Stimulated activated CD4-positive, alpha-beta T cell treated with anti-CD3 and anti-CD28 coated beads, Interleukin-4, amount 100 ng/mL, for 1 hour (primary cell): Measurements from ENCODE around the gene SLC41A3.
"Not testable (repeated sequence)": the region's sequence is repeated elsewhere in the genome, so short reads cannot be mapped to it uniquely, and the experiment has no call there.

Experiments
- DNase-seq: peaks from one replicate; pipeline ENCODE4 v3.0.0-alpha.2; 2020

Gene SLC41A3

GRCh38 chr3:126051234-126051633 lies 32.7 kb downstream of the SLC41A3 start:
- no peak for DNase-seq

GRCh38 chr3:126050626-126051025 lies 33.3 kb downstream of the SLC41A3 start:
- no peak for DNase-seq

- no peak for DNase-seq
Measured at GRCh38 chr3:126050050-126050392, 33.9 kb downstream of the SLC41A3 start.

- no peak for DNase-seq
Measured at GRCh38 chr3:126049289-126050049, 34.5 kb downstream of the SLC41A3 start.

- no peak for DNase-seq
Measured at GRCh38 chr3:126040386-126040785, 43.5 kb downstream of the SLC41A3 start.

GRCh38 chr3:126039870-126040269 lies 44.1 kb downstream of the SLC41A3 start:
- no peak for DNase-seq

GRCh38 chr3:126038791-126039190 lies 45.1 kb downstream of the SLC41A3 start:
- DNase-seq = not testable (repeated sequence)

- no peak for DNase-seq
Measured at GRCh38 chr3:126036056-126036549, 47.8 kb downstream of the SLC41A3 start.

GRCh38 chr3:126035362-126036050 lies 48.4 kb downstream of the SLC41A3 start:
- no peak for DNase-seq

GRCh38 chr3:126034481-126035361 lies 49.2 kb downstream of the SLC41A3 start:
- DNase-seq = no peak

GRCh38 chr3:126033765-126034164 lies 50.2 kb downstream of the SLC41A3 start:
- no peak for DNase-seq

- no peak for DNase-seq
Measured at GRCh38 chr3:126033051-126033745, 50.7 kb downstream of the SLC41A3 start.

GRCh38 chr3:126031981-126032471 lies 51.9 kb downstream of the SLC41A3 start:
- no peak for DNase-seq

- no peak for DNase-seq
Measured at GRCh38 chr3:126030455-126030854, 53.5 kb downstream of the SLC41A3 start.

- DNase-seq = no peak
Measured at GRCh38 chr3:126029241-126029640, 54.7 kb downstream of the SLC41A3 start.

- no peak for DNase-seq
Measured at GRCh38 chr3:126028096-126028495, 55.8 kb downstream of the SLC41A3 start.

GRCh38 chr3:126026761-126027160 lies 57.2 kb downstream of the SLC41A3 start:
- DNase-seq = no peak

- DNase-seq = no peak
Measured at GRCh38 chr3:126026277-126026751, 57.6 kb downstream of the SLC41A3 start.

GRCh38 chr3:126025862-126026261 lies 58.1 kb downstream of the SLC41A3 start:
- no peak for DNase-seq

GRCh38 chr3:126025116-126025729 lies 58.7 kb downstream of the SLC41A3 start:
- DNase-seq = no peak

GRCh38 chr3:126024049-126024854 lies 59.7 kb downstream of the SLC41A3 start:
- no peak for DNase-seq
